HG02884 (cell line): ENCODE data around the gene PALM.
"Not testable (repeated sequence)": the region's sequence is repeated elsewhere in the genome, so short reads cannot be mapped to it uniquely, and the experiment has no call there.

Source experiments
- ATAC-seq: cut with Tn5 transposase; IDR thresholded peaks from one replicate; pipeline ENCODE4 v1.9.1; 2021; ENCODE audit warnings: mild to moderate bottlenecking, moderate library complexity; ENCODE audit not compliant: unreplicated experiment

Gene PALM

GRCh38 chr19:678791-679388 lies 29.8 kb upstream of the PALM start:
- ATAC-seq, result no peak

- peak; percentile 20 for ATAC-seq
Observed at GRCh38 chr19:679418-680286, 29.1 kb upstream of the PALM start.

GRCh38 chr19:680287-681028 lies 28.3 kb upstream of the PALM start:
- peak; percentile 62 for ATAC-seq

- no peak for ATAC-seq
Observed at GRCh38 chr19:681029-682019, 27.4 kb upstream of the PALM start.

- no peak for ATAC-seq
Observed at GRCh38 chr19:682678-683320, 25.9 kb upstream of the PALM start.

- no peak for ATAC-seq
Observed at GRCh38 chr19:685454-685931, 23.2 kb upstream of the PALM start.

- no peak for ATAC-seq
Observed at GRCh38 chr19:686589-687297, 22.0 kb upstream of the PALM start.

- no peak for ATAC-seq
Observed at GRCh38 chr19:687569-688166, 21.1 kb upstream of the PALM start.

GRCh38 chr19:688214-688613 lies 20.5 kb upstream of the PALM start:
- ATAC-seq, result no peak

GRCh38 chr19:688992-689391 lies 19.7 kb upstream of the PALM start:
- no peak for ATAC-seq

- ATAC-seq, result no peak
Observed at GRCh38 chr19:690203-690602, 18.5 kb upstream of the PALM start.

GRCh38 chr19:694481-695351 lies 14.0 kb upstream of the PALM start:
- ATAC-seq, result no peak

- no peak for ATAC-seq
Observed at GRCh38 chr19:695352-695949, 13.3 kb upstream of the PALM start, which contains the start of gene PRSS57. TSS of gene PRSS57 (minus strand) at chr19:695452. CDS start at chr19:695430, 22 bp downstream.

GRCh38 chr19:698529-698928 lies 10.2 kb upstream of the PALM start:
- not testable (repeated sequence) for ATAC-seq

- ATAC-seq, result not testable (repeated sequence)
Observed at GRCh38 chr19:699885-700284, 8.8 kb upstream of the PALM start.

GRCh38 chr19:702847-703246 lies 5.9 kb upstream of the PALM start:
- ATAC-seq, result not testable (repeated sequence)

- no peak for ATAC-seq
Observed at GRCh38 chr19:703329-703650, 5.4 kb upstream of the PALM start.
